Adrenal gland (tissue), 5 donors: ENCODE measurements around the gene SP140L.

Source experiments
- POLR2A ChIP-seq, 2 donors: fragments of 450-650 bp; IDR thresholded peaks; one replicate each; pipeline ENCODE4 v1.6.1; 2017; ENCODE audit warnings: antibody characterized with exemption in 2 of 2, mild to moderate bottlenecking in 2 of 2, moderate library complexity in 1 of 2
- TF ChIP-seq, protein P1 (sequence below), 6 experiments: fragments of 450-650 bp in 4 of 6; fragments of 200-600 bp in 2 of 6; sonication (generic) in 1 of 6; IDR thresholded peaks; 1 replicate in 5 of 6; 2 replicates in 1 of 6; pipeline versions ENCODE4 v1.5.1 to v1.8.0; 2016 to 2021; ENCODE audit warnings: antibody characterized with exemption in 6 of 6, mild to moderate bottlenecking in 2 of 6, moderate library complexity in 1 of 6
- donor health status: DM: no; HTN: no; CAD: no.

DNA sequence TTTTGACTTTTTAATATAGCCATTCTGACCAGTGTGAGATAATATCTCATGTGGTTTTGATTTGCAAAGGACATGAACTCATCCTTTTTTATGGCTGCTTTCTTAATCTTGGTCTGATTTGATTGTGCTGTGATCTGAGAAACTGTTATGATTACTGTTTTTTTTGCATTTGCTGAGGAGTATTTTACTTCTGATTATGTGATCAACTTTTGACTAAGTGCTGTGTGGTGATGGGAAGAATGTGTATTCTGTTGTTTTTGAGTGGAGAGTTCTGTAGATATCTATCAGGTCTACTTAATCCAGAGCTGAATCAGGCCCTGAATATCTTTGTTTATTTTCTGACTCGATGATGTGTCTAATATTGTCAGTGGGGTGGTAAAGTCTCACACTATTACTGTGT is 16.8 kb downstream of the SP140L start:
- TF ChIP-seq, protein P1, sequence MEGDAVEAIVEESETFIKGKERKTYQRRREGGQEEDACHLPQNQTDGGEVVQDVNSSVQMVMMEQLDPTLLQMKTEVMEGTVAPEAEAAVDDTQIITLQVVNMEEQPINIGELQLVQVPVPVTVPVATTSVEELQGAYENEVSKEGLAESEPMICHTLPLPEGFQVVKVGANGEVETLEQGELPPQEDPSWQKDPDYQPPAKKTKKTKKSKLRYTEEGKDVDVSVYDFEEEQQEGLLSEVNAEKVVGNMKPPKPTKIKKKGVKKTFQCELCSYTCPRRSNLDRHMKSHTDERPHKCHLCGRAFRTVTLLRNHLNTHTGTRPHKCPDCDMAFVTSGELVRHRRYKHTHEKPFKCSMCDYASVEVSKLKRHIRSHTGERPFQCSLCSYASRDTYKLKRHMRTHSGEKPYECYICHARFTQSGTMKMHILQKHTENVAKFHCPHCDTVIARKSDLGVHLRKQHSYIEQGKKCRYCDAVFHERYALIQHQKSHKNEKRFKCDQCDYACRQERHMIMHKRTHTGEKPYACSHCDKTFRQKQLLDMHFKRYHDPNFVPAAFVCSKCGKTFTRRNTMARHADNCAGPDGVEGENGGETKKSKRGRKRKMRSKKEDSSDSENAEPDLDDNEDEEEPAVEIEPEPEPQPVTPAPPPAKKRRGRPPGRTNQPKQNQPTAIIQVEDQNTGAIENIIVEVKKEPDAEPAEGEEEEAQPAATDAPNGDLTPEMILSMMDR (IDR thresholded peaks at IDR 0.05): no peak
- TF ChIP-seq POLR2A (IDR thresholded peaks at IDR 0.05): no peak
